ENCODE data around the gene RRP1. TPM values are rescaled to one million over a fixed set of nuclear protein-coding genes. Genes with fewer than 3 reads are reported as not detected.

RRP1 gene
- polyA plus RNA-seq, 3 donors, result 2.7 to 5.7 (median 4.6) TPM

DNA sequence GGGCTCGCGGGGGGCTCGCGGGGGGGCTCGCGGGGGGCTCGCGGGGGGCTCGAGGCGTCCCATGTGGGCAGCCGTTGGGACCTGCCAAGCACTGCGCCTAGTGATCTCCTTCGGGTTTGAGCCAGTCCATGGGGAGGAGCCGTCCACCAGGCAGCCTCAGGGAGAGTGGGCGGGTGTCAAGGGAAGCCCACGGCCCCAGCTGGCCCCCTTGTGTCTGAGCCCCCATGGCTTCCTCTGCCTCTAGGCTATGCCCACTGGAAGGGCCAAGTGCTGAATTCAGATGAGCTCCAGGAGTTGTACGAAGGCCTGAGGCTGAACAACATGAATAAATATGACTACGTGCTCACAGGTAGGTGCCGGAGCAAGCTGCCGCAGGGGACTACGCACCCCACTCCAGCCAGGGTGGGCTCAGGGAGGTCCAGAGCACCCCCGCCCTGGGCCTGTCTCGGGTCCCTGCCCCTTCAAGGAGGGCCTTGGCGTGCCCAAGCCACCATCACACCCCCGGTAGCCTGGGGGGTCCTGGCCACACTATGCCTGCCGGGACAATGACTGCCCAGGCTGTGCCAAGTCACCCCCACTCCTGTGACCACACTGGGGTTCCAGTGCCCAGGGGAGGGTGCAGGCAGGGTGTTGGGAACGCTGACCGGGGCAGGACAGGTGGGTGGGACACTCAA is 47.8 kb upstream of the RRP1 start:
- peaks cover 57 to 88% of the 10 kb centered on the region in 2 donors for H3K36me3 ChIP-seq (replicated peaks in 1 of 2; ENCODE audit: control insufficient read depth in 1 of 2, insufficient read depth in 2 of 2, low read length in 2 of 2)
- H3K27me3 Mint-ChIP-seq (ENCODE audit: low read depth in 3 of 3), result peaks cover 0 to 1% (median 0%) of the 10 kb centered on the region in 3 donors
- DNase-seq, result no peak
- H3K27me3 ChIP-seq (ENCODE audit: control insufficient read depth in 2 of 2, insufficient read depth in 2 of 2, low read length in 2 of 2), result no peaks in the 10 kb centered on the region
- WGBS (ENCODE audit: insufficient coverage), result 68% methylated on average over 21 of the region's 28 CpGs
- TF ChIP-seq, protein P1, sequence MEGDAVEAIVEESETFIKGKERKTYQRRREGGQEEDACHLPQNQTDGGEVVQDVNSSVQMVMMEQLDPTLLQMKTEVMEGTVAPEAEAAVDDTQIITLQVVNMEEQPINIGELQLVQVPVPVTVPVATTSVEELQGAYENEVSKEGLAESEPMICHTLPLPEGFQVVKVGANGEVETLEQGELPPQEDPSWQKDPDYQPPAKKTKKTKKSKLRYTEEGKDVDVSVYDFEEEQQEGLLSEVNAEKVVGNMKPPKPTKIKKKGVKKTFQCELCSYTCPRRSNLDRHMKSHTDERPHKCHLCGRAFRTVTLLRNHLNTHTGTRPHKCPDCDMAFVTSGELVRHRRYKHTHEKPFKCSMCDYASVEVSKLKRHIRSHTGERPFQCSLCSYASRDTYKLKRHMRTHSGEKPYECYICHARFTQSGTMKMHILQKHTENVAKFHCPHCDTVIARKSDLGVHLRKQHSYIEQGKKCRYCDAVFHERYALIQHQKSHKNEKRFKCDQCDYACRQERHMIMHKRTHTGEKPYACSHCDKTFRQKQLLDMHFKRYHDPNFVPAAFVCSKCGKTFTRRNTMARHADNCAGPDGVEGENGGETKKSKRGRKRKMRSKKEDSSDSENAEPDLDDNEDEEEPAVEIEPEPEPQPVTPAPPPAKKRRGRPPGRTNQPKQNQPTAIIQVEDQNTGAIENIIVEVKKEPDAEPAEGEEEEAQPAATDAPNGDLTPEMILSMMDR (IDR thresholded peaks at IDR 0.05), result no peak
- no peak overlapping the region for H3K27ac ChIP-seq (ENCODE audit: low read depth in 1 of 2, low read length in 2 of 2)
- peak overlapping the region in 2 of 7 donors; percentile 8 to 66 for H3K27ac Mint-ChIP-seq
- no peak overlapping the region for H3K4me3 ChIP-seq (replicated peaks in 1 of 3; ENCODE audit: low read depth in 2 of 3, low read length in 3 of 3)
- H3K4me3 Mint-ChIP-seq, result no peak overlapping the region
- H2AFZ ChIP-seq (ENCODE audit: insufficient read depth, low read depth, low read length, poor library complexity, severe bottlenecking), result no peak overlapping the region
- no peaks in the 10 kb centered on the region for H3K4me1 ChIP-seq (ENCODE audit: control insufficient read depth in 1 of 2, insufficient read depth in 2 of 2, low read length in 2 of 2)
- H3K36me3 Mint-ChIP-seq, result peaks cover 44 to 73% of the 10 kb centered on the region in 2 donors
- no peak overlapping the region for H3K9ac ChIP-seq (ENCODE audit: insufficient read depth, low read length, poor library complexity, severe bottlenecking)
- intact Hi-C loops (cut with micrococcal nuclease), result no loop called here
- no peaks in the 10 kb centered on the region for H3K9me3 ChIP-seq (replicated peaks in 1 of 2; ENCODE audit: control insufficient read depth in 1 of 2, insufficient read depth in 1 of 2, low read length in 2 of 2)
- H4K20me1 ChIP-seq (ENCODE audit: insufficient read depth, low read length), result peaks cover 80% of the 10 kb centered on the region
- peaks cover 31% of the 10 kb centered on the region for H3K79me2 ChIP-seq (ENCODE audit: insufficient read depth, low read length)
- H3K4me2 ChIP-seq (replicated peaks; ENCODE audit: extremely low read depth, low read length, poor library complexity, severe bottlenecking), result no peak overlapping the region
- H3K9me3 Mint-ChIP-seq, result peaks cover 0 to 10% (median 0%) of the 10 kb centered on the region in 7 donors
- H3K4me1 Mint-ChIP-seq, result peaks cover 15% of the 10 kb centered on the region

DNA sequence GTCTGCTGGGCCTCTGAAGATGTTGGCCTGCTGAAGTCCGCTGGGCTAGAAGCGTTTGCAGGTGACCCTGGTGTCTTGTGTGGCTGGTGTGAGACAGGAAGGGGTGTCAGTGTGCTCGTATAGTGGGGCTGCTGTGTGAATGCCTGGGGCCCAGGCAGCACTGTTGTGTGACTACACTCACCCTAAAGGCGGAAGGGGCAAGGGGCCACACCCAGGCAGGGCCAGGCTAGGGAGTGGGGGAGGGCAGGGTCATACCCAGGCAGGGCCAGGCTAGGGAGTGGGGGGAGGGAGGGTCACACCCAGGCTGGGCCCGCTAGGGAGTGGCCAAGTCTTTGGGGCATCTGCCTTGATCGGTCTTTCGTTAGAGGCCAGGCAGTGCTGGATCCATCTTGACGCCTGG is 45.4 kb upstream of the RRP1 start:
- H4K20me1 ChIP-seq (ENCODE audit: insufficient read depth, low read length), result peaks cover 78% of the 10 kb centered on the region
- 92% methylated on average over 7 of the region's 8 CpGs for WGBS (ENCODE audit: insufficient coverage)
- TF ChIP-seq, protein P1 (IDR thresholded peaks at IDR 0.05), result no peak
- H3K9ac ChIP-seq (ENCODE audit: insufficient read depth, low read length, poor library complexity, severe bottlenecking), result no peak overlapping the region
- H3K4me1 Mint-ChIP-seq, result peaks cover 15% of the 10 kb centered on the region
- no peaks in the 10 kb centered on the region for H3K9me3 ChIP-seq (replicated peaks in 1 of 2; ENCODE audit: control insufficient read depth in 1 of 2, insufficient read depth in 1 of 2, low read length in 2 of 2)
- H3K27me3 ChIP-seq (ENCODE audit: control insufficient read depth in 2 of 2, insufficient read depth in 2 of 2, low read length in 2 of 2), result no peaks in the 10 kb centered on the region
- peak overlapping the region; percentile 12 to 62 for H3K27ac ChIP-seq (ENCODE audit: low read depth in 1 of 2, low read length in 2 of 2)
- H3K4me1 ChIP-seq (ENCODE audit: control insufficient read depth in 1 of 2, insufficient read depth in 2 of 2, low read length in 2 of 2), result no peaks in the 10 kb centered on the region
- H2AFZ ChIP-seq (ENCODE audit: insufficient read depth, low read depth, low read length, poor library complexity, severe bottlenecking), result no peak overlapping the region
- DNase-seq, result no peak
- H3K4me3 Mint-ChIP-seq, result peak overlapping the region; percentile 20 to 30
- H3K27me3 Mint-ChIP-seq (ENCODE audit: low read depth in 3 of 3), result peaks cover 0 to 1% (median 0%) of the 10 kb centered on the region in 3 donors
- H3K36me3 Mint-ChIP-seq, result peaks cover 55 to 76% of the 10 kb centered on the region in 2 donors
- peaks cover 0 to 8% (median 0%) of the 10 kb centered on the region in 7 donors for H3K9me3 Mint-ChIP-seq
- peaks cover 19% of the 10 kb centered on the region for H3K79me2 ChIP-seq (ENCODE audit: insufficient read depth, low read length)
- H3K27ac Mint-ChIP-seq, result peak overlapping the region in 6 of 7 donors; percentile 54 to 84 (median 66)
- H3K4me2 ChIP-seq (replicated peaks; ENCODE audit: extremely low read depth, low read length, poor library complexity, severe bottlenecking), result no peak overlapping the region
- intact Hi-C loops (cut with micrococcal nuclease), result no loop called here
- H3K36me3 ChIP-seq (replicated peaks in 1 of 2; ENCODE audit: control insufficient read depth in 1 of 2, insufficient read depth in 2 of 2, low read length in 2 of 2), result peaks cover 64 to 88% of the 10 kb centered on the region in 2 donors
- no peak overlapping the region for H3K4me3 ChIP-seq (replicated peaks in 1 of 3; ENCODE audit: low read depth in 2 of 3, low read length in 3 of 3)

Measured in CD14-positive monocyte (primary cell).